ENCODE measurements around the gene EHMT1. TPM values are rescaled to one million over a fixed set of nuclear protein-coding genes. Genes with fewer than 3 reads are reported as not detected.
"Not testable (repeated sequence)": the region's sequence is repeated elsewhere in the genome, so short reads cannot be mapped to it uniquely, and the experiment has no call there.

Gene EHMT1
- total RNA-seq, 6 experiments from 2014 or later: 26.8 to 51.9 (median 36.7) TPM

DNA sequence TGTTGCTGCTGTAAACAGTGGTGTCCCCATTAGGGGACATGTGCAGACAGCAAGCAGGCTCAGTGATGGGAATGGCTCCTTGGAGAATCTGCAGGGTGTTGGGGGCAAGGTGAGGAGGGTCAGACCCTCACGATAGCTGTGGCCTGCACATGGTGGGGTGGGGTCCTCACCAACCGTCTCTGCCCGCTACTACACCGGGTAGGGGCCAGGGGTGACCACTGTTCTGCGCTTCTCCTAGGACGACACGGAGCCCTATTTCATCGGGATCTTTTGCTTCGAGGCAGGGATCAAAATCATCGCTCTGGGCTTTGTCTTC, 263.7 kb downstream of the EHMT1 start:
- peaks cover 0 to 8% of the 10 kb centered on the region in 2 donors for H3K27me3 ChIP-seq
- TF ChIP-seq, protein P1, sequence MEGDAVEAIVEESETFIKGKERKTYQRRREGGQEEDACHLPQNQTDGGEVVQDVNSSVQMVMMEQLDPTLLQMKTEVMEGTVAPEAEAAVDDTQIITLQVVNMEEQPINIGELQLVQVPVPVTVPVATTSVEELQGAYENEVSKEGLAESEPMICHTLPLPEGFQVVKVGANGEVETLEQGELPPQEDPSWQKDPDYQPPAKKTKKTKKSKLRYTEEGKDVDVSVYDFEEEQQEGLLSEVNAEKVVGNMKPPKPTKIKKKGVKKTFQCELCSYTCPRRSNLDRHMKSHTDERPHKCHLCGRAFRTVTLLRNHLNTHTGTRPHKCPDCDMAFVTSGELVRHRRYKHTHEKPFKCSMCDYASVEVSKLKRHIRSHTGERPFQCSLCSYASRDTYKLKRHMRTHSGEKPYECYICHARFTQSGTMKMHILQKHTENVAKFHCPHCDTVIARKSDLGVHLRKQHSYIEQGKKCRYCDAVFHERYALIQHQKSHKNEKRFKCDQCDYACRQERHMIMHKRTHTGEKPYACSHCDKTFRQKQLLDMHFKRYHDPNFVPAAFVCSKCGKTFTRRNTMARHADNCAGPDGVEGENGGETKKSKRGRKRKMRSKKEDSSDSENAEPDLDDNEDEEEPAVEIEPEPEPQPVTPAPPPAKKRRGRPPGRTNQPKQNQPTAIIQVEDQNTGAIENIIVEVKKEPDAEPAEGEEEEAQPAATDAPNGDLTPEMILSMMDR (IDR thresholded peaks at IDR 0.05): no peak
- intact Hi-C loops (cut with DNase I): no loop called here
- no peak overlapping the region for H3K4me3 ChIP-seq
- no peaks in the 10 kb centered on the region for H3K36me3 ChIP-seq
- H3K4me1 ChIP-seq: no peaks in the 10 kb centered on the region
- no peak overlapping the region for H3K27ac ChIP-seq
- no peak for DNase-seq
- 85% methylated on average over 7 of the region's 10 CpGs for WGBS (ENCODE audit: insufficient coverage, low coverage, low lambda C conversion rate, missing lambda C conversion rate)
- no peaks in the 10 kb centered on the region for H3K9me3 ChIP-seq
- no peak for ATAC-seq

DNA sequence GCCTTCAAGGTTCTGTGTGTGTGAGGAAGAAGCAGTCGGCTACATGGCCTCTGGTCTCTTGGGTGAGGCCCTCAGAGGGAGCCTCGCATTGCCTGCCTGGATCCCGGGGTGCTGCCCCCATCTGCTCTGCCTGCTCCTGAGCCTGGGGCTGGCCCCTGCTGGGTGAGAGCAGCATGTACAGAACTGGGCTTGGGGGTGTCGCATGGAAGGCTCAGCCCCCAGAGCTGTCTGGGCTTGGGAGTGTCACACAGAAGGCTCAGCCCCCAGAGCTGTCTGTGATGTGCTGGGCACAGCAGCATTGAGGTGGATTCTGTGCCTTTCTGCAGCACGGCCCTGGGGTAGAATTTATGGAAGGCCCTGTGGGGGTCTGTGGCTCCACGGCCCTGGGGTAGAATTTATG, 265.2 kb downstream of the EHMT1 start:
- no CpG with 5 or more reads among the region's 6 CpGs for WGBS (ENCODE audit: insufficient coverage, low coverage, low lambda C conversion rate, missing lambda C conversion rate)
- H3K4me3 ChIP-seq; DNase-seq; intact Hi-C loops (cut with DNase I); H3K27me3 ChIP-seq; H3K4me1 ChIP-seq; H3K36me3 ChIP-seq; H3K27ac ChIP-seq; ATAC-seq; H3K9me3 ChIP-seq: not testable (repeated sequence)

DNA sequence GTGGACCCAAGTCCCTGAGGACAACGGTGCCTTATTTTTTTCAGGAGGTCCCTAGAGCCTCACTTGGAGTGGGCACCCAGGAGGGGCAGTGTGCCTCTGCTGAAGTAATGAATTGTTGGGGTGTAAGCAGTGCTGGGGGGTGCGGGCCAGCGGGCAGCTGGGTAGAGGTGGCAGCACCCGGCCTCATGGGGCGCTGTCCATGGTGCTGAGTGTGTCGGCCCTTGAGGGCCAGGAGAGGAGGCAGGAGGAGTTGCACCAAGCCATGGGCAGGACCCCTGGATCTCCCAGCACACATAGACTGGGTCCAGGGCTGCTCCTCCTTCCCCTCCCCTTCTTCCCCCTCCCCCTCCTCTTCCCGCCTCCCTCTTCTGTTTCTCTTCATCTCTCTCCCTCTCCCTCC, 265.7 kb downstream of the EHMT1 start:
- H3K4me1 ChIP-seq; intact Hi-C loops (cut with DNase I); H3K36me3 ChIP-seq; H3K27ac ChIP-seq; H3K4me3 ChIP-seq; DNase-seq; H3K9me3 ChIP-seq; H3K27me3 ChIP-seq: not testable (repeated sequence)
- peak in 3 of 4 donors; percentile 18 to 42 (median 24) for ATAC-seq
- no CpG with 5 or more reads among the region's 7 CpGs for WGBS (ENCODE audit: insufficient coverage, low coverage, low lambda C conversion rate, missing lambda C conversion rate)

DNA sequence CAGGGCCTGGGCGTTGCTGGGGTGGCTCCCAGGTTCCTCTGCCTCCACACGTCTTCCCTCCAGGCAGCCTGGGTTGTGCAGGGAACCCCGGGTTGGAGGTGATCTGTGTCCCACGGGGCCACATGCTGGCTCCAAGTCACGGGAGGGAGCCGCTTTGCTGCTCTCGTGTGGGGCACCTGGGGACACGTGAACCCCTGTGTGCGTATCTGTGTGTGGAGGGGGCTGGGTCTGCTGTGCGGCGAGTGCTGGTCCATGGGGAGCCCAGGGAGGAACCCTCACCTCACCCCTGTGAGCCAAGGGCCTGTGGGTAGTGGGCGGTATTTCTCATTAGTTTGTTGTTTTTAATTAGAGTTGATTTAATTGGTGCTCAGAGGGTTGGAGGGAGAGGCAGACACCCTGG, 266.3 kb downstream of the EHMT1 start:
- intact Hi-C loops (cut with DNase I); H3K9me3 ChIP-seq; H3K27ac ChIP-seq; DNase-seq; H3K27me3 ChIP-seq; ATAC-seq; H3K36me3 ChIP-seq; H3K4me3 ChIP-seq; H3K4me1 ChIP-seq: not testable (repeated sequence)
- no CpG with 5 or more reads among the region's 12 CpGs for WGBS (ENCODE audit: insufficient coverage, low coverage, low lambda C conversion rate, missing lambda C conversion rate)

MicroRNAs encoded within 50 kb of the gene (microRNA counts, 767-probe panel; counts per million panel counts)
- 237 counts per million for microRNA hsa-miR-602

Small RNAs within 50 kb of the gene (microRNA-seq; reads per million reads assigned to microRNA genes)
- 0 reads per million in 2 donors for gene MIR602

Small RNAs within 50 kb of the gene (small RNA-seq; reads per million reads assigned to genes)
- gene MIR602: 0 reads per million in 2 experiments
- gene RF00017: 0 reads per million in 2 experiments

Other genes starting within 250 kb of the EHMT1 start
- 10 to 100 TPM in 3 of 6 experiments, 1 to 10 TPM in 3; 3.3 to 14.4 (median 10.6) TPM for gene EXD3, start 195.8 kb upstream of the EHMT1 start, total RNA-seq
- 1 to 10 TPM; 4.7 to 8.0 (median 5.7) TPM for gene NOXA1, start 195.6 kb upstream of the EHMT1 start, total RNA-seq
- 10 to 100 TPM in 2 of 6 experiments, 1 to 10 TPM in 4; 3.3 to 11.5 (median 7.5) TPM for gene ENTPD8, start 177.6 kb upstream of the EHMT1 start, total RNA-seq
- 10 to 100 TPM; 15.6 to 55.4 (median 20.1) TPM for gene NSMF, start 159.7 kb upstream of the EHMT1 start, total RNA-seq
- 10 to 100 TPM in 2 of 6 experiments, 1 to 10 TPM in 4; 3.9 to 15.6 (median 7.4) TPM for gene PNPLA7, start 68.6 kb upstream of the EHMT1 start, total RNA-seq
- 10 to 100 TPM; 43.4 to 97.8 (median 74.0) TPM for gene MRPL41, start 67.1 kb upstream of the EHMT1 start, total RNA-seq
- gene DPH7, start 40.1 kb upstream of the EHMT1 start, total RNA-seq: 10 to 100 TPM in 5 of 6 experiments, 1 to 10 TPM in 1; 9.2 to 17.8 (median 11.8) TPM
- gene ZMYND19, start 28.5 kb upstream of the EHMT1 start, total RNA-seq: 10 to 100 TPM in 2 of 6 experiments, 1 to 10 TPM in 4; 8.4 to 11.7 (median 9.0) TPM
- 10 to 100 TPM; 19.1 to 45.0 (median 25.2) TPM for gene ARRDC1, start 13.3 kb upstream of the EHMT1 start, total RNA-seq

Data from right lobe of liver (tissue), 6 donors.